SK-N-MC (cell line): Measurements from ENCODE around the gene SMG6.

Experiments
- EZH2 ChIP-seq: fragments of 200-600 bp; sonication (generic); IDR thresholded peaks from one replicate; pipeline ENCODE4 v1.6.1; 2017; ENCODE audit warnings: antibody characterized with exemption
- FOXP2 ChIP-seq: optimal IDR thresholded peaks from 2 replicates; pipeline ENCODE3; 2011; ENCODE audit warnings: mild to moderate bottlenecking, moderate library complexity; ENCODE audit not compliant: insufficient read depth; ENCODE audit errors: extremely low read length, control extremely low read depth
- POLR2AphosphoS5 ChIP-seq: IDR thresholded peaks from 2 replicates; pipeline ENCODE4 v1.6.1; 2012; ENCODE audit warnings: mild to moderate bottlenecking, low read depth, low read length, borderline replicate concordance

GRCh38 chr17:2146132-2146871 lies 157.3 kb downstream of the SMG6 start:
- TF ChIP-seq EZH2 (no peak), POLR2AphosphoS5 (no peak), FOXP2 (no peak)
